ENCODE measurements around the gene SF1.
A peak's percentile ranks its signal among the peaks of the same experiment; 100 is the strongest.

The SF1 gene

DNA sequence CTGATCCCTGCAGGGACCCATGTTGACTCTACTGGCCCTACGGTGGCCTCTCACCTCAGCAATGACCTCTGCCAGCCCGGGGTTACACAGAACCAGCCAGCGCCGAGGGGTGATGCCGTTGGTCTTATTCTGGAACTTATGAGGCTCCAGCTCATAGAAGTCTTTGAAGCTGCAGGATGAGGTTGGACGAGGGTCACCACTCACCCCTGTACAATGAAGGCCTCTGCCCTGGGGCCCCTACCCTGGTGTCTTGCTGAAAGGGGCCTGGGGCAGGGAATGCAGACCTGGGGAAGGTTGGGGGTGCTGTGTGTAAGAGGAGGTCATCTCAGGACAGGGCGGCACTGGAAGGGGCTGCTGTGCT lies 25.3 kb downstream of the SF1 start:
- DNase-seq (ENCODE audit: low read depth), result no peak
- H3K4me3 ChIP-seq (ENCODE audit: low read length), result no peak overlapping the region
- TF ChIP-seq CTCF (conservative IDR thresholded peaks at IDR 0.05; ENCODE audit: low read length), result no peak

DNA sequence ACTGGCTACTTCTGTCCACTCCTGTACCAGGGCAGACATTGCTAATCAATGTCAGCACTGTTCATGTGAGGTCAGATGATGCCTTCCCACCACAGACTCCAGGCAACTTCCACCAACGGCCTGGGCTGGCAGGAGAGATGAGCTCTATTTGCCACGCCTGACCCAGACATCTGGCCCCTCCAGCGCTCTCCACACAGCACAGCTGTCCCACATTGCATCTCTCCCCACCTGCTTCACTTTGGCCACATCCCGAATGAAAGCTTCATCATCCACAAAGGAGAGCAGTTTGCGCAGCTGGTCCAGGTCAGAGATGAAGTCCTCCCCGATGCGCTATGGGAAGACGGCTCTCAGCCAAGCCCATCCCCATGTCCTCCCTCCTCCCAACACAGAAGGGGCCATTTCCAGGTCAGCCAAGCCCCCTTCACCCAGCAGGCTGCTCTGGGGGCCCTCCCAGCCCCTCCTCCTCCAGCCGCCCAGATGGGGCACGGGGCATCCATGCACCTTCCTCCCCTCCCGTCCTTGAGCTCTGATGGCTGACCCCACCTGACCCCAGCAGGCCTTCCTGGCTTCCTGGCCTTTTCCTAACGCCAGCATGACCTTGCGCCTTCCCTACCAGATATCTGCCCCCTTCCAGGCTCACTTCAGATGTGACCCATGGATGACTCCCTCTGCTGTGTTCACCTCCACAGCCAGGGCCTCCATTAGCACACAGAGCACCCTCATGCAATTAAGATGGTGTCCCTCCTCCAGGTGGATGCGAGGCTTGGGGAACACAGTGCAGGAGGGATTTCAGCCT lies 26.0 kb downstream of the SF1 start:
- no peak overlapping the region for H3K4me3 ChIP-seq (ENCODE audit: low read length)
- no peak for TF ChIP-seq CTCF (conservative IDR thresholded peaks at IDR 0.05; ENCODE audit: low read length)
- no peak for DNase-seq (ENCODE audit: low read depth)

DNA sequence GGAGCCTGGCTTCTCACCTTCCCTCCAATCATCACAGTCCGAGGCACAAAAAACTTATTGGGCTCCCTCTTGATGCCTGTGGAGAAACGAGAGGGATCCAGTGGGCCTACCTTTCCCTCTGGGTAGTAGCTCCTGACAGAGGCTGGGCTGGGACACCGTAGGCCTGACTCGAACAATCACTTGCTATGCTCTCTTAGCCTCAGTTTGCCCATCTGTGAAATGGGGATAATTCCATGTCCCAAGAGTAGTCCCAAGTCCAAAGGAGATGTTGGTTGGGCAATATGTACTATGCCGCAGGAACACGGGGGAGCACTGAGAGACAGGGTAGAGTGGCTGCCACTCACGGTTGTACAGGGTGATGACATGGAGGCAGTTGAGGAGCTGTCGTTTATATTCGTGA lies 26.8 kb downstream of the SF1 start:
- TF ChIP-seq CTCF (conservative IDR thresholded peaks at IDR 0.05; ENCODE audit: low read length), result no peak
- DNase-seq (ENCODE audit: low read depth), result no peak
- H3K4me3 ChIP-seq (ENCODE audit: low read length), result no peak overlapping the region

DNA sequence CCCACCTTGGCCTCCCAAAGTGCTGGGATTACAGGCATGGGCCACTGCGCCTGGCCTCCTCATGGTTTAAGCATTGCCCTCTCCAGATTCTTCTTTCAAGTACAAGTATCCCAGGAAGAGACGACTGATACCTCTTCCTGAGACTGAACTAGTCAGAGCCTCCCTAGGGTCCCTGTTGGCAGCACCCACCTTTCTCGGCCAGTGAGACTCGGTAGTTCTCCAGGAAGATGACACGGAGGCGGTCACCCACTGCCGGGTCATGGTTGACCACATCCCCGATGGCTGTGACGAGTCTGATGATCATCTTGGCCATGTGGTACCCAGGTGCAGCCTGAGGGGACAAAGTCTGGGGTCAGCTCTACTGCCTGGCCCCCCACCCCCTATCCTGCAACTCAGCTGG lies 27.2 kb downstream of the SF1 start:
- DNase-seq (ENCODE audit: low read depth), result no peak
- H3K4me3 ChIP-seq (ENCODE audit: low read length), result no peak overlapping the region
- TF ChIP-seq CTCF (conservative IDR thresholded peaks at IDR 0.05; ENCODE audit: low read length), result no peak

DNA sequence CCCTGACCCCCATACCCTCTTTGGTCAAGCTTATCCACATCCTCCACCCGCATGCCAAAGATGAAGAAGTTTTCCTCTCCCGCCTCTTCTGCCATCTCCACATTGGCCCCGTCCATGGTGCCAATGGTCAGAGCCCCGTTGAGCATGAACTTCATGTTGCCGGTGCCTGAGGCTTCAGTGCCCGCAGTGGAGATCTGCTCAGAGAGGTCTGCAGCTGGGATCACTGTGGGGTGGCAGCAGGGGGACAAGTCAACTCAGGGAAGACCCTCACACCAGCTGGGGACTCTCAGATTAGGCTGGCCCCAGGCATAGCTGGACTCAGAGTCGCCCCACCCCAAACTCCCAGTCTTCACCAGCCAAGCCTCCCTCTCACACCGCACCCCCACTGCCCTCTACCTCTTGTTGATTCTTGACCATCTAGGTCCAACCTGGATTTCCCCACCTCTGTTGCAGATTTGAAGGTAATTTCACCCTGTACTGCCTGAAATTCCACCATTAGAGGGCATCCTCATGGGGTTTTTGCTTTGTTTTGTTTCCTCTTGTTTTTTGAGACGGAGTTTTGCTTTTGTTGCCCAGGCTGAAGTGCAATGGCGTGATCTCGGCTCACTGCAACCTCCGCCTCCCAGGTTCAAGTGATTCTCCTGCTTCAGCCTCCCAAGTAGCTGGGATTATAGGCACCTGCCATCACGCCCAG lies 27.8 kb downstream of the SF1 start:
- H3K4me3 ChIP-seq (ENCODE audit: low read length), result no peak overlapping the region
- TF ChIP-seq CTCF (conservative IDR thresholded peaks at IDR 0.05; ENCODE audit: low read length), result no peak
- no peak for DNase-seq (ENCODE audit: low read depth)

- H3K4me3 ChIP-seq (ENCODE audit: low read length), result no peak overlapping the region
- peak; percentile 91 for DNase-seq (ENCODE audit: low read depth)
- TF ChIP-seq CTCF (conservative IDR thresholded peaks at IDR 0.05; ENCODE audit: low read length), result no peak
These were observed 30.2 kb downstream of the SF1 start for GRCh38 chr11:64747961-64748665.
